Measurements from ENCODE around the gene TMEM196. TPM values are rescaled to one million over a fixed set of nuclear protein-coding genes. Genes with fewer than 3 reads are reported as not detected.
"Not testable (repeated sequence)": the region's sequence is repeated elsewhere in the genome, so short reads cannot be mapped to it uniquely, and the experiment has no call there.

The TMEM196 gene
- total RNA-seq, 1 donor from 2014 or later: not detected

GRCh38 chr7:19698331-19698730 is 75.1 kb downstream of the TMEM196 start:
- no peak for ATAC-seq

GRCh38 chr7:19696926-19697325 is 76.5 kb downstream of the TMEM196 start:
- Histone ChIP-seq H3K36me3 (peaks cover 16% of the 10 kb centered on the region), H3K9me3 (no peaks in the 10 kb centered on the region), H3K4me3 (no peak overlapping the region), H3K4me1 (no peaks in the 10 kb centered on the region), H3K27me3 (no peaks in the 10 kb centered on the region), H3K27ac (no peak overlapping the region)
- intact Hi-C loops (cut with DNase I): no loop called here
- DNase-seq: no peak
- TF ChIP-seq CTCF (IDR thresholded peaks at IDR 0.05): no peak
- ATAC-seq: no peak

More at GRCh38 chr7:19698331-19698730, 75.1 kb downstream of the TMEM196 start:
- H3K27ac ChIP-seq: no peak overlapping the region
- intact Hi-C loops (cut with DNase I): no loop called here
- no peaks in the 10 kb centered on the region for H3K9me3 ChIP-seq
- H3K36me3 ChIP-seq: peaks cover 16% of the 10 kb centered on the region
- DNase-seq: no peak
- no peak for TF ChIP-seq CTCF (IDR thresholded peaks at IDR 0.05)
- no peaks in the 10 kb centered on the region for H3K4me1 ChIP-seq
- no peak overlapping the region for H3K4me3 ChIP-seq
- H3K27me3 ChIP-seq: no peaks in the 10 kb centered on the region

- TF ChIP-seq CTCF (IDR thresholded peaks at IDR 0.05): no peak
- Histone ChIP-seq H3K9me3 (no peaks in the 10 kb centered on the region), H3K4me1 (no peaks in the 10 kb centered on the region), H3K27me3 (no peaks in the 10 kb centered on the region), H3K27ac (no peak overlapping the region), H3K36me3 (peaks cover 1% of the 10 kb centered on the region), H3K4me3 (no peak overlapping the region)
- peak; percentile 56 for DNase-seq
- intact Hi-C loops (cut with DNase I): no loop called here
- no peak for ATAC-seq
Measured at GRCh38 chr7:19692111-19692828, 81.1 kb downstream of the TMEM196 start.

GRCh38 chr7:19690736-19691135 is 82.7 kb downstream of the TMEM196 start:
- H3K27me3 ChIP-seq: no peaks in the 10 kb centered on the region
- TF ChIP-seq CTCF (IDR thresholded peaks at IDR 0.05): no peak
- H3K4me1 ChIP-seq: no peaks in the 10 kb centered on the region
- no peak overlapping the region for H3K27ac ChIP-seq
- no peaks in the 10 kb centered on the region for H3K9me3 ChIP-seq
- H3K4me3 ChIP-seq: no peak overlapping the region
- H3K36me3 ChIP-seq: no peaks in the 10 kb centered on the region
- intact Hi-C loops (cut with DNase I): no loop called here
- DNase-seq: no peak
- no peak for ATAC-seq

GRCh38 chr7:19689130-19689529 is 84.3 kb downstream of the TMEM196 start:
- H3K4me3 ChIP-seq; DNase-seq; ATAC-seq; H3K36me3 ChIP-seq; H3K4me1 ChIP-seq; H3K27ac ChIP-seq; intact Hi-C loops (cut with DNase I); H3K27me3 ChIP-seq; H3K9me3 ChIP-seq: not testable (repeated sequence)

- ATAC-seq (no peak), DNase-seq (no peak)
- H3K4me1 ChIP-seq: no peaks in the 10 kb centered on the region
- no peaks in the 10 kb centered on the region for H3K36me3 ChIP-seq
- no peak for TF ChIP-seq CTCF (IDR thresholded peaks at IDR 0.05)
- no peaks in the 10 kb centered on the region for H3K27me3 ChIP-seq
- H3K27ac ChIP-seq: no peak overlapping the region
- H3K9me3 ChIP-seq: no peaks in the 10 kb centered on the region
- intact Hi-C loops (cut with DNase I): no loop called here
- no peak overlapping the region for H3K4me3 ChIP-seq
Measured at GRCh38 chr7:19681596-19681995, 91.8 kb downstream of the TMEM196 start.
